Measurements from ENCODE around the gene DDOST.

- TF ChIP-seq CTCF (IDR thresholded peaks at IDR 0.05) (no peak), POLR2A (IDR thresholded peaks at IDR 0.05) (no peak), EP300 (IDR thresholded peaks at IDR 0.05) (no peak)
These were observed 19.2 kb downstream of the DDOST start for GRCh38 chr1:20641975-20642374.
